GM18526 (cell line): ENCODE data around the gene PHYHIPL.

Experiments
- POLR2A ChIP-seq: IDR thresholded peaks from 3 replicates; pipeline ENCODE4 v1.6.1; 2011; ENCODE audit not compliant: insufficient read length; ENCODE audit errors: extremely low read depth

Gene PHYHIPL

DNA sequence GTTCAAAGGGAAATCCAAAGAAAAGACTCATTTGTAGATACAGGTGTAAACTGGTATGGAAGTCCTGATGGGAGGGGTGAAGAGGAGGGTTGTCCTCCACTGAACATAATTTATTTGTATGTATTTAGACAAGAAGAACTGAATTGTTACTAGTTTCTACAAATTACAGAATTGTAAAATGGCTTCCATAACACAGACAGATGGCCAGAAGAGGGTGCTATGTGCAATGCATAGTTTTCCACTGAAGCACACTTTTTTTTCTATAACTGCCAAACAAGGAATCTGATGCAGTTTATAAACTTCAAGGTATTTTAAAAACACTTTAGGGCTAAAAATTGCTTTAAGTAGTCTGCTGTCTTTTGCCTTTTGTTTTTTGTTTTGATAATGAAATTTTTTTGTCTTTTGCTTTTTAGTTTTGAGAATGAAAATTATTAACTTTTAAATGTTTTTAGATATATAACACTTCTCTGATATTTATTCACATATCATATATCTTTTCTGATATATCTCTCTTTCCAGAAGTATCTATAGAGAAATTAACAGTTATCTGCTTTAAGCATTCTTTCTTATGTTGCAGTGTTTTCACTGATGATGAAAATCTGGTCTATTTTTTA is 58.5 kb downstream of the PHYHIPL start:
- TF ChIP-seq POLR2A: no peak

GRCh38 chr10:59236064-59236697 is 59.7 kb downstream of the PHYHIPL start:
- no peak for TF ChIP-seq POLR2A

DNA sequence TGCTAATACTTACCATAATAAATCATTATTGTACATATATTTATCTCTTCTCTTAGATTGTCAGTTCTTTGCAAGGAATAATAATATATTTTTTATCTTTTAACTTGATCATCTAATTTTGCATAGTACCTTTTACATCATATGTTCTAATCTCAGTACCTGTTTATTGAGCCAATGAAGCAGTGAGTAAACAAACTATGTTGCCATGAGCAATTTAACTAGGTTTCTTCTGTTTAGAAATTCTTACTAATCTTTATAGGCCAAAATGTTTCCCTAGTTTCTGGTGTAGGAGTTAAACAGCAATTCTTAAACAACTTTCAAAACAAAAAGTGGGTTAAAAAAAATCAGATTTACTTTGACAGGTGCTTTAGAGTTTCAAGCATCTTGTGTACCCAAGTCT is 61.3 kb downstream of the PHYHIPL start:
- TF ChIP-seq POLR2A: no peak

DNA sequence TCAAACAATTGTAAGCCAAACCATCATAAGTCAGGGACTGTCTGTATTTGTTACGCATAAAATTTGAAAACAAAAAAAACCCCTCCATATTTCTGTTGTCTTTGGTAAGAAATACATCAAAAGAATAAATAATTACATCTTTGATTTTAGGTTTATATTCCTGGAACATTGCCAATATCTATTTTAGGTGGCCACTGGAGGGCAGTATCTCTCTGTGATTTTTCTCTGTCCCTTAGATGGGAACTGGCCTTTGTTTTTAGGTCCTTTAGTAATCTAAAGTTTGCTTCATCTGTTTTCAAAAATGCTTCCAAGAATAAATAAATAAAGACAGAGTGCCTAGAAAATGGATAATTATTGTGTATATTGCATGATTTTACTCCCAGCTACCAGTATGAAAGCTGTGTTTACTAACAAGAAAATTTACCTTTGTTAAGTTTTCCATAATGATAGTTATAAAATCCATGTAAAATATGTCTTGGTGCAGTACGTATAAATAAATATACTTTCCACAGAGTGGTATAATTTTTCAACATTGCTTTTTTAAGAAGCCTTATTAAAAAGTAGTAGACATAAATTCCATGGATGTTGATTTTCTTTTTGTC is 64.2 kb downstream of the PHYHIPL start:
- no peak for TF ChIP-seq POLR2A

GRCh38 chr10:59242057-59242456 is 65.6 kb downstream of the PHYHIPL start:
- TF ChIP-seq POLR2A: no peak

GRCh38 chr10:59242991-59243390 is 66.5 kb downstream of the PHYHIPL start:
- TF ChIP-seq POLR2A: no peak

DNA sequence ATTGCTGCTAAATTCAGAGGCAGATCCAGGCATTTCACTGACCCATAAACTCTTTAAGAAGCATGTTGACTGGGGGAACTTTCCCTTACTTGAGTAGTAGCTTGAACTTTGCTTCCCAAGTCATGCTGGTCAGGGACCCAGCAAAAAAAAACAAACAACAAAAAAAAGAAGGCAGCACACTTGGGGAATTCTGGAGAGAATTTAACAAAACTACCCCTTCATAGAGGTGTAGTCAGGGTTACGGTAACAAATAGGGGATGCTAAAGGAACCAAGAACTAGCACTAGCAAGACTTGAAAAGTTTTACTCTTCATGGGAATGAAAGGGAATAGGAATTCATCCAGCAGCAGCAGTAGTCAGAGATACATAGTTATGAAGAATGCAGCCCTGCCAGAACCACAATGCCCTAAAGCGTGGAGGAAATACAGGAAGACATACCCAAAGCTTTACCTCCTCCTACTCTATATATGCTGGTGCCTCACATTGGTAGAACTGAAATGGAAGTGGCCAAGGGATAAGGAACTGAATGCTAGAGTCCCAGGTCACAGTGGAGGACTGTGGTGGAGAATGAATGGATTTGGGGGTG is 67.3 kb downstream of the PHYHIPL start:
- TF ChIP-seq POLR2A: no peak

GRCh38 chr10:59244871-59245270 is 68.4 kb downstream of the PHYHIPL start:
- no peak for TF ChIP-seq POLR2A

DNA sequence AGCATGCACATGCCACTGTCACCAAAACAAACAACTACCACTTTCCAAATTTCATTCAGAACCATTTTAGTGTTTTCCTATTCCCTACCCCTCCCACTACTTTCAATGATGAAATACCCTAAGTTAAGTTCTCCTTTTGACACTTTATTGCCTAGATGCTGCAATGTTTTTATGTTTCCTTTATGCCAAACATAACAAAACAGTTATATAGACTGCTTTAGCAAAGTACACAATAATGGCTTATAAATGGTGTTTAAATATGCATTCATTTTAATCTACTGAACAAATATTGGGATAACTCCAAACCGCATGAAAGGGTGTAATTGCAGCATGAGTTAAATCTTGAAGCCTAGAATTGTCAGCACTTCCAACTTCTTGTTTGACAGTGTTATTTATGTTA is 69.2 kb downstream of the PHYHIPL start:
- TF ChIP-seq POLR2A: no peak

DNA sequence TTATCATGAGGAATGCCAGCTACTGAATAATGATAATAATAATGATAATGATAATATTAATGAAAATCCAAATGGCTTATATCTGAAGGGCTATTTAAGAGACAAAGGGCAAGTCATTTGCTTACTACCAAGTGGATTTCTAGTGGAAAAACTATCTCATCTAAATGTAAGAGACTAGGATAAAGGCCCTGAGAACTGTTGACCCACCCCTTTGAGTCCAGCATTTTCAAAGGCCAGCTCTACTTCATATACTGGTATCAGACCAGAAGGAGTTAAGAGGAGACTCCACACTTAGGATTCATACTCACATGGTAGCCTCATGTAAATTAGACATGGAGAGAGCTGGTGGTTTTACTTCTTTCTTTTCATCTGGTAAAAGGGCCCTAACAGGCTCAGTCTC is 76.0 kb downstream of the PHYHIPL start:
- no peak for TF ChIP-seq POLR2A

- no peak for TF ChIP-seq POLR2A
These were observed 79.0 kb downstream of the PHYHIPL start for GRCh38 chr10:59255463-59255862.

- TF ChIP-seq POLR2A: no peak
These were observed 80.8 kb downstream of the PHYHIPL start for GRCh38 chr10:59257224-59257623.

DNA sequence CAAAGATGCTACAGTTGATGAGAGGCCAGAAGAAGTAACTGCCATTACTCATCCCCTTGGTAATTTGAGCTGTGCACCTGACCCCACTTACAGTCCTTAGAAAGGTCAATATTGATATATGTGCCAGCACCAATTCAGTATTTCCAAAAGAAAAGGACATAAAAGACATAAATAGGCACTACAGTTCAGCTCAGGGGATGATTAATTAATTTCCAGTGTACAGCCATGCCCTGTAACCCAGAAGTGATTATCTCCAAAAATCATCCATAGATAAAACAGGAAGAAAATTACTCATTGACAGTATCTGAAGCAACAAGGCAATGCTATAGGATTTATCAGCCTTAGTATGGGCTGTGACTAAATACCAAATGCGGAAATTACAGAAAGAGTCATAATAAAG is 82.4 kb downstream of the PHYHIPL start:
- no peak for TF ChIP-seq POLR2A

GRCh38 chr10:59265141-59265540 is 88.7 kb downstream of the PHYHIPL start:
- no peak for TF ChIP-seq POLR2A

DNA sequence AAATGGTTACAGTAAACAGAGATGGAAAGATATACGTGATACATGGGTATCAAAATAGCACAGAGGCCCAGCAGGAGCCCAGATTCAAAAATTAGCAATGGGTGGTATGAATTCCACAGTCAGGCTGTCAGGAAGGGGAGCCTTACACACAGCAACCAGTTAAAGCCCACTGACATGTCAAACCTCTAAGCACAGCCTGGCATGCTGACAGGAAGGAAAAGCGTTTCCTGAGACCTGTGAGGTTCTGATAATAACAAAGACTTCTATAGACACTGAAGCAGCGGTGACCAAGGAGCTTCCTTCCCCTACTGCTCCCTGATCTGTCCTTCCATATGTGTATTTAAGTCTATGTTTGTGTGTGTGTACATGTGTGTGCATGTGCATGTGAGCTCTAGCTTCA is 89.9 kb downstream of the PHYHIPL start:
- no peak for TF ChIP-seq POLR2A

- no peak for TF ChIP-seq POLR2A
These were observed 92.0 kb downstream of the PHYHIPL start for GRCh38 chr10:59268460-59268859.
